ENCODE data around the gene P2RX6. TPM values are rescaled to one million over a fixed set of nuclear protein-coding genes. Genes with fewer than 3 reads are reported as not detected.

Gene P2RX6
- total RNA-seq, 4 donors from 2014 or later = 0.39 to 0.50 (median 0.41) TPM

DNA sequence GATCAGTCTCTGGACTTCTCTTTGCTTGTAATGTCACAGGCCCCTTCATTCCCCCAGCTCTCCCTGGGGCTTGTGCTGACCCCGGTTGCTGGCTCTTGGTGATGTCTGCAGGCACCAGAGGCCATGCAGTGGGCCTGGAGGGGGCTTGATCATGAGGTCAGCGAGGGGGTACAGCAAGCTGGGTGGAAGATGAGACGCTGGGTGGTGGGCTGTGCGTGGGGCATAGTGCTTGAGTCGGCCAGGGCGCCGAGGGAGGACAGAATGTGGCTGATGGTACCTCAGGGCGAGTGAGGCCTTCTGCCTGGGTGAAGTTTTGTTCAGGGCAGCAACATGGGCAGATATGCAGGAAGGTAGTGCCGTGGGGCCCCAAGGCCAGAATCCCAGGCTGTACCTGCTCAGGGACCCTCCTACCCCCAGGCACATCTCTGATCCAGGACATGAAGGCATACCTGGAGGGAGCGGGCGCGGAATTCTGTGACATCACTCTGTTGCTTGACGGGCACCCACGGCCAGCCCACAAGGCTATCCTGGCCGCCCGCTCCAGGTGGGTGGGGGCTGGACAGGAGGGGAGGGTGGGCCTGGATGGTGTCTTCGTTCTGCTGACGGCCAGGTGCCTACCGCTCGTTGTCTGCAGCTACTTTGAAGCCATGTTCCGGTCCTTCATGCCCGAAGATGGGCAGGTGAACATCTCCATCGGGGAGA, 19.5 kb upstream of the P2RX6 start:
- TF ChIP-seq POLR2AphosphoS5 (IDR thresholded peaks at IDR 0.05) = no peak
- TF ChIP-seq POLR2A (IDR thresholded peaks at IDR 0.05; ENCODE audit: low read depth) = no peak
- TF ChIP-seq EP300 (IDR thresholded peaks at IDR 0.05) = no peak
- TF ChIP-seq, protein P1, sequence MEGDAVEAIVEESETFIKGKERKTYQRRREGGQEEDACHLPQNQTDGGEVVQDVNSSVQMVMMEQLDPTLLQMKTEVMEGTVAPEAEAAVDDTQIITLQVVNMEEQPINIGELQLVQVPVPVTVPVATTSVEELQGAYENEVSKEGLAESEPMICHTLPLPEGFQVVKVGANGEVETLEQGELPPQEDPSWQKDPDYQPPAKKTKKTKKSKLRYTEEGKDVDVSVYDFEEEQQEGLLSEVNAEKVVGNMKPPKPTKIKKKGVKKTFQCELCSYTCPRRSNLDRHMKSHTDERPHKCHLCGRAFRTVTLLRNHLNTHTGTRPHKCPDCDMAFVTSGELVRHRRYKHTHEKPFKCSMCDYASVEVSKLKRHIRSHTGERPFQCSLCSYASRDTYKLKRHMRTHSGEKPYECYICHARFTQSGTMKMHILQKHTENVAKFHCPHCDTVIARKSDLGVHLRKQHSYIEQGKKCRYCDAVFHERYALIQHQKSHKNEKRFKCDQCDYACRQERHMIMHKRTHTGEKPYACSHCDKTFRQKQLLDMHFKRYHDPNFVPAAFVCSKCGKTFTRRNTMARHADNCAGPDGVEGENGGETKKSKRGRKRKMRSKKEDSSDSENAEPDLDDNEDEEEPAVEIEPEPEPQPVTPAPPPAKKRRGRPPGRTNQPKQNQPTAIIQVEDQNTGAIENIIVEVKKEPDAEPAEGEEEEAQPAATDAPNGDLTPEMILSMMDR (IDR thresholded peaks at IDR 0.05) = no peak
- peaks cover 31 to 100% (median 98%) of the 10 kb centered on the region in 4 donors for H3K36me3 ChIP-seq
- H3K4me1 ChIP-seq = peaks cover 11 to 20% (median 12%) of the 10 kb centered on the region in 4 donors
- WGBS = 98% methylated on average over 9 of the region's 23 CpGs
- no peak for DNase-seq (ENCODE audit: extremely low spot score)
- no peak overlapping the region for H3K4me3 ChIP-seq
- H3K9me3 ChIP-seq = no peaks in the 10 kb centered on the region
- intact Hi-C loops (cut with DNase I) = no loop called here
- H3K27me3 ChIP-seq = no peaks in the 10 kb centered on the region
- H3K27ac ChIP-seq (replicated peaks in 1 of 4) = no peak overlapping the region

DNA sequence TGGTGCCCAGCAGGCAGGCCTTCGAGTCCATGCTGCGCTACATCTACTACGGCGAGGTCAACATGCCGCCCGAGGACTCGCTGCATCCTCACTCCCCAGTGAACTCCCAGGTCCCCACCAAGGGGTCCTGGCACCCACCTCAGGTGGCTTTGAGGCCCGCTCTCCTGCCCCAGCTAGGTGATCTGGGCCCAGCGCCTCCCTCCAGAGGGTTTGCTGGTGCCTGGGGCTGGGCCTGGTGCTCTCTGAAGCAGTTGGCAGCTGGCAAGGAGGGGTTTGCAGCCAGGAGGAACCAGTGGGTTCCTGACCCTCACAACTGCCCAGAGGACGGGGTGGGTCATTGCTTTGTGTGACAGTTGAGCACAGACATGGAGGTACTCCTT, 18.9 kb upstream of the P2RX6 start:
- intact Hi-C loops (cut with DNase I) = no loop called here
- Histone ChIP-seq H3K27me3 (no peaks in the 10 kb centered on the region), H3K27ac (replicated peaks in 1 of 4) (no peak overlapping the region), H3K4me1 (peaks cover 16 to 25% (median 18%) of the 10 kb centered on the region in 4 donors), H3K4me3 (no peak overlapping the region), H3K9me3 (no peaks in the 10 kb centered on the region), H3K36me3 (peaks cover 31 to 96% (median 93%) of the 10 kb centered on the region in 4 donors)
- WGBS = 89% methylated on average over 3 of the region's 10 CpGs
- DNase-seq (ENCODE audit: extremely low spot score) = no peak
- TF ChIP-seq EP300 (IDR thresholded peaks at IDR 0.05) = no peak
- TF ChIP-seq, protein P1 (IDR thresholded peaks at IDR 0.05) = no peak
- no peak for TF ChIP-seq POLR2AphosphoS5 (IDR thresholded peaks at IDR 0.05)
- TF ChIP-seq POLR2A (IDR thresholded peaks at IDR 0.05; ENCODE audit: low read depth) = no peak

DNA sequence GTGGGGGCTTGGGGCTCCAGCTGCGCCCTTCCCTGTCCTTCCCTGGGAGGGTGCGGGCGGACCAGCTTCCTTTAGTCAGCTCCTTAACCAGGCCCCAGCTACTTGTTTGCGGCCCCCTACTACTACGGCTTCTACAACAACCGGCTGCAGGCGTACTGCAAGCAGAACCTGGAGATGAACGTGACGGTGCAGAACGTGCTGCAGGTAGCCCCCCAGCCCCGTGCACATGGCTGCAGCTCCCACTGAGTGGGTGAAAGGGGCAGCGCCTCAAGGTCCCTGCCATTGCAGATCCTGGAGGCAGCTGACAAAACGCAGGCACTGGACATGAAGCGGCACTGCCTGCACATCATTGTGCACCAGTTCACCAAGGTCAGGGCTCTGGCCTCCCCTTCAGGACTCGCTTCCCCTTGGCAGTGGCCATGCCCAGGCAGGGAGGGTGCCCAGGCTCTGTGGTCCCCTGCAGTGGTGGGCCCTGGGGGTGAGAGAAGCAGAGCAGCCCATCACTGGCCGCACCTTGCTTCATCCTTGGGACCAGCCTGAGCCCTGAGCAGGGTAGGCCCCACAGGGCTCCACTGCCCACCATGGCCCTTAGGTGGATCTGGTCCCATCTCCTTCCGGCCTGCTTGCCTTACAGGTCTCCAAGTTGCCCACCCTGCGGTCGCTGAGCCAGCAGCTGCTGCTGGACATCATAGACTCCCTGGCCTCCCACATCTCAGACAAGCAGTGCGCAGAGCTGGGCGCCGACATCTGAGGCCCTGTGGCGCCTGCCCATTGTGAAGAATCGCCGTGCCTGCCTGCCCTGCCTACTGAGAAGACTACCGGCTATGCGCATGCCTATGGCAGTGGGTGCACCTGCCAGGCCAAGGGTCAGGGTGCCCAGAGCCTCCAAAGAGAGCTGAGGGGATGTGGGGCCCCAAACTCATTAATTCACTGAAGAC, 18.1 kb upstream of the P2RX6 start:
- WGBS = 83% methylated on average over 18 of the region's 27 CpGs
- TF ChIP-seq, protein P1 (IDR thresholded peaks at IDR 0.05) = no peak
- TF ChIP-seq EP300 (IDR thresholded peaks at IDR 0.05) (no peak), POLR2A (IDR thresholded peaks at IDR 0.05; ENCODE audit: low read depth) (no peak), POLR2AphosphoS5 (IDR thresholded peaks at IDR 0.05) (no peak)
- intact Hi-C loops (cut with DNase I) = no loop called here
- no peak for DNase-seq (ENCODE audit: extremely low spot score)
- no peaks in the 10 kb centered on the region for H3K9me3 ChIP-seq
- no peak overlapping the region for H3K4me3 ChIP-seq
- H3K27me3 ChIP-seq = no peaks in the 10 kb centered on the region
- peaks cover 31 to 87% (median 85%) of the 10 kb centered on the region in 4 donors for H3K36me3 ChIP-seq
- peaks cover 18 to 30% (median 22%) of the 10 kb centered on the region in 4 donors for H3K4me1 ChIP-seq
- H3K27ac ChIP-seq (replicated peaks in 1 of 4) = no peak overlapping the region

DNA sequence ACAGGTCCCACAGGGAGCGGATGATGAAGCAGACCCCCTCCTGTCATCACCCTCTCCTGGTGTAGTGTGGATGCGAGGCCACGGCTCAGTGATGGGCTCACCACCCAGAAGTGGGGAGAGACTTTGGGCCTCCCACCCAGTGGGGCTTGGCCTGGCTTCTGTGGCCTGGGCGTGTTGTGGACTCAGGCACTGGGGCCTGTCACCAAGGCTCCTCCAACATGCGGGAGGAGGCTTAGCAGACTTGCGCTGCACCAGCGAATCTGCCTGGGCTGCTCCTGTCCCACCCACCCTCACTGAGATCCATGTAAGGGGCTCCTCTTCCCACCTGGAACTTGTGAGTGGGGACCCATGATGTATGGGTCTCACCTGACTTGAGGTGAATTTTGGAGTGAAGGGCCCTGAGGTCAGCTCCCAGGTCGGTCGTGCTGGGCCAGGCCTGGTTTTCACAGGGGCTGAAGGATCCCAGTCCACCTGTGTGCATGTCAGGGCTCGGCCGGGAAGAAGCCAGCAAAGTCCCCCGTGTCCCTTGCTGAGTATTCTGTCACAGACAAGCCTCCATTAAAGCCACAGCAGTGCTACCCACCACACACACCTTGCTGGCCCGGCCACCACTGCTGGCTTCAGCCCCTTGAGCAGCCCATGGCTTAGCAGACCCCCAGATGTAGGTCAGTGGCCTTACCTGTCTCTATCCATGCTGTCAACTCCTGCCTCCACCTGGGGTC, 17.3 kb upstream of the P2RX6 start:
- TF ChIP-seq, protein P1 (IDR thresholded peaks at IDR 0.05) = no peak
- no peak for TF ChIP-seq POLR2AphosphoS5 (IDR thresholded peaks at IDR 0.05)
- Histone ChIP-seq H3K4me3 (no peak overlapping the region), H3K9me3 (no peaks in the 10 kb centered on the region), H3K27ac (replicated peaks in 1 of 4) (no peak overlapping the region), H3K4me1 (peaks cover 19 to 32% (median 23%) of the 10 kb centered on the region in 4 donors), H3K27me3 (no peaks in the 10 kb centered on the region), H3K36me3 (peaks cover 24 to 79% (median 77%) of the 10 kb centered on the region in 4 donors)
- DNase-seq (ENCODE audit: extremely low spot score) = no peak
- WGBS = 79% methylated on average over 7 of the region's 13 CpGs
- intact Hi-C loops (cut with DNase I) = loop anchor here (2.0 kb wide), 1 partner anchor 15 kb away; the partner anchor contains the start of gene LZTR1
